NCI-H2196 treated with DMSO at 0.1 percent for 48 hours (cell line): Measurements from ENCODE around the gene CSTB.

Experiments used
- DNase-seq: peaks from one replicate; lab custom pipeline; 2025; ENCODE audit not compliant: unreplicated experiment; lab: John Stamatoyannopoulos, UW

Gene CSTB

DNA sequence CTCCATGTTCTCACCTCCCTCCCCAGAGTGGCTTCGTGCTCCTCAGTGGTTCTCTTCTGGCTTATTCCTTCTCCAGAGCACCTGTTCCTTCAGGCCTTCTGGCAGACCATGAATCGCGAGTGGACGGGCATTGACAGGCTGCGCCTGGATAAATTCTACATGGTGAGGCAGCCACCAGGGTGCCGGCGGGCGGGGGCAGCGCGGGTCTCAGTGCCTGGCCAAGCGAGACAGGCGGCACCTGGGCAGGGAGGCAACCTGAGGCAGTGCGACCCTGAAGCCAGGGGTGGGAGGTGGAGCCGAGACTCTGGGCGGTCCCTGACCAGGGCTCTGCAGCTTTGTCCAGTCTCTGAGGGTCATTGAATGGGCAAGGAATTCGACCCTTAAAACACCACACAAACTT lies 17.1 kb upstream of the CSTB start:
- no peak for DNase-seq

DNA sequence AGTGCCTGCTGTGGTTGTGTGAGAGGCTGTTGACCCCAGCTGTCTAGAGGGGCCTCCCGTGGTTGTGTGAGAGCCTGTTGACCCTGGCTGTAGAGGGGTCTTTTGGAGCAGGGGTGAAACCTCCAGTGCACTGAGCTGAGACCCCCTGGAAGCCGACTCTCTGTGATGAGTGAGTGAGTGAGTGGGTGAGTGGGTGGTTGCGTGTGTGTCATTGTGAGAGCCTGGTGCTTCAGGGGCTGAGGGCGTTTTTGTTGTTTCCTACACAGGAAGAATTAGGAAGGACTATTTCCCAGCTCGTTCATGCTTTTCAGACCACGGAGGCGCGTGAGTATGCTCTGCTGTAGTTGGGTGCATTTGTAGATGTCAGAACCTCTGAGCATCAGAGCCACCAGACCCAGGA lies 16.3 kb upstream of the CSTB start:
- no peak for DNase-seq

DNA sequence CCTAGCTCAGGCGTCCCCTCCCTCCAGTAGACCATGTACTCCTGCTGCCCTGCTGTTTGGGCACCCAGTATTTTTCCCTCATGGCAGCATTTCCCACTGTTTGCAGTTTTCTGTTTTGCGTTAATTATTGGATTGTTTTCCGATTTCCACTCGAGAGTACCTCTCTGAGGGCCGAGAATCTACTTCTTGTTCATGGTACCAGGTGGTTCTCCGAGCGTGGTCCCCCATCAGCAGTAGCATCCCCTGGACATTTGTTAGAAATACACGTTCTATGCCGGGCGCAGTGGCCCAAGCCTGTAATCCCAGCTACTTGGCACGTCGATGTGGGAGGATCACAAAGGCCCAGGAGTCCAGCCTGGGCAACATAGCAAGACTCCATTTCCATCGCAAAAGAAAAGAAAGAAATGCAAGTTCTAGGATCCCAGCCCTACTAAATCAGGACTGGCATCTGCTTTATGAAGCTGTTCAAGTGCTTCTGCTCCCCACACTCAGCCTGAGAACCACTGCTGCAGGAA lies 14.0 kb upstream of the CSTB start:
- DNase-seq = no peak

DNA sequence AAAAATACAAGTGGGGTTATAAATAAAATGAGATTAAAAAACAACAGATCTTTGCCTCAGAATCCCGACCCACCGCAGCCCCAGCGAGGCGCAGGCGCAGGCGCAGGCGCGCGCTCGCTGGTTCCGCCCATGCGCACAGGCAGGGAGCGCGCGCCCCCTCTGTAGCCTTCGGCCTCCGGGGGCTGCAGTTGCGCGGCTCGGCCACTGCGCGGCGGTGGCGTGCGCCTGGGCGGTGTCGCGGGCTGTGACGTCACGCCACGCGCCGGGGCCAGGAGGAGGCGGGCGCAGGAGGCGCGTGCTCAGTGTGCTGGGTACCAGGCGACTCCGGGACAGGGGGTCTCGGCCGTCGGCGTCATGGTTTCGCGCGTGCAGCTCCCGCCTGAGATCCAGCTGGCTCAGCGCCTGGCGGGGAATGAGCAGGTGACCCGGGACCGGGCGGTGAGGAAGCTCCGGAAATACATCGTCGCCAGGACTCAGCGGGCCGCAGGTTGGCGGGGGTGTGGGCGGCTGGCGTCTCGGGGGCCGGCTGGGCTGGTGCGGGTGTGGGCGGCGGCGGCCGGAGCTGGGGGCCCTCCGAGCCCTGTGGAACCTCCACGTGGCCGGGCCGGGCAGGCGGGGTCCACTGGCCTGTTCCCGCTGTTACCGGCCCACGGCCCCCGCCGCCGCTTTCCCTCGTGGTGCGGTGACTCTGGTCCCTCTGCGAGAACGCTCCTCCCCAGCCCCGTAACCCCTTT lies 13.3 kb upstream of the CSTB start, which contains the start of gene RRP1:
Gene RRP1, plus strand, starts transcription at position 302 of the 734 bp plus-strand sequence. Its CDS starts 53 bp downstream, at position 355.
- peak; percentile 67 for DNase-seq

DNA sequence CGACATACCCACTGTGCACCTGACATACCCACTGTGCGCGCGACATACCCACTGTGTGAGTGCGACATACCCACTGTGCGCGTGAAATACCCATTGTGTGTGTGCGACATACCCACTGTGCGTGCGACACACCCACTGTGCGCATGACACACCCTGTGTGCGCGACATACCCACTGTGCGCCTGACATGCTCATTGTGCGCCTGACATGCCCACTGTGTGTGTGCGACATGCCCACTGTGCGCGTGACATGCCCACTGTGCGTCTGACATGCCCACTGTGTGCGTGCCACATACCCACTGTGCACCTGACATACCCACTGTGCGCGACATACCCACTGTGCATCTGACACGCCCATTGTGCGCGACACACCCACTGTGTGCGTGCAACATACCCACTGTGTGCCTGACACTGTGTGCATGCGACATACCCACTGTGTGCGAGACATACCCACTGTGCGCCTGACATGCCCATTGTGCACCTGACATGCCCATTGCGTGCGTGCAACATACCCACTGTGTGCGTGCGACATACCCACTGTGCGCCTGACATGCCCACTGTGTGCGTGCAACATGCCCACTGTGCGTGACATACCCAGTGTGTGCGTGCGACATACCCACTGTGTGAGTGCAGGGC lies 10.8 kb upstream of the CSTB start:
- no peak for DNase-seq

DNA sequence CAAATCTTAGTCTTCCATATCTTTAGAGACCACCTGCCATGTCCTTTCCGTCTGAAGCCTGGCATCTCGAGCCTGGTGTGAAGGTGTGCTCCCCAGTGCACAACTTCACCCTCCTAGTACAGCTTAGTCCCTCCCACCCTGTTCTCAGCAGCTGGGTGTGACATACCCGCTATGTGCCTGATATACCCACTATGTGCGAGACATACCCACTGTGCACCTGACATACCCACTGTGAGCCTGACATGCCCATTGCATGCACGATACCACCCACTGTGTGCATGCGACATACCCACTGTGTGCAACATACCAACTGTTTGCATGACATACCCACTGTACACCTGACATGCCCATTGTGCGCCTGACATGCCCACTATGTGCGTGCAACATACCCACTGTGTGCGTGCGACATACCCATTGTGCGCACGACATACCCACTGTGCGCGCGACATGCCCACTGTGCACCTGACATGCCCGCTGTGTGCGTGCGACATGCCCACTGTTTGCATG lies 10.2 kb upstream of the CSTB start:
- no peak for DNase-seq

DNA sequence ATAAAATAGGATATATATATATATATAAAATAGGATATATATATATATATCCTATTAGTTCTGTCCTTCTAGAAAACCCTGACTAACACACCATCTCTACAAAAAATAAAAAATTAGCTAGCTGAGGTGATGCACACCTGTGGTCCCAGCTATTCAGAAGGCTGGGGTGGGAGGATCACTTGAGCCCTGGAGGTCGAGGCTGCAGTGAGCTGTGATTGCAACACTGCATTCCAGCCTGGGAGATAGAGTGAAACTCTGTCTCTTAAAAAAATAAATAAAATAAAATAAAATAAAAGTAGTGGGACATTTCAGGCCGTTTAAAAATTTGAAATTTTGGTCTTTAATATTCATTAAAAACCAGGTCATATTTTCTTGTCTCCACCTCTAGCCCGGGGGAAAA lies 9.0 kb upstream of the CSTB start:
- no peak for DNase-seq

DNA sequence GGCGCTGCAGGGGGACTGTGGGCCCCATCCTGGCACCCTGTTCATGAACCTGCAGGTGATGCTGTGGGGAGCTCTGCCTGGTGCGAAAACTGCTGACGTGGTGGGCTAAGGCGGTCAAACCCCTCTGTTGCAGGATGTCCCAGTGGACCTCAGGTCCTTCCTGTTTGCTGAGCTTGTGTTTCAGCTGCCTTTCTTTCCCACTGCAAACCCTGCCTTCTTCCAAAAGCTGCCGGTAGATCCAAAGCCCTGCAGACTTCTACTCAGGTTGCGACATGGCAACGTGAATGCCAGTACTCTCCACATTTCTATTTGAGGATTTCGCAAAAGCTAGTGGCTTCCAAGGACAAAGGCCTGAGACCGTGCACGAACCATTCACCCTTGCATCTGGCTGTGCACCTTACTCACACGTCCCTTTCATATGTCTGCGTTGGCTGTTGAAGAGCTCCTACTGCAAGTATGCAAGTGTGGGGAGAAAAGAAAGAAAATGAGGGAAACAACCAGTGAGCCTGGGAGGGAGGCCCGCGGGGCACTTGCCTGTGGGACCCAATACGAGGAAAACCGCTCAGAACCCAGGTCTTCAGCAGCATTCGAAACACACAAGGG lies 7.1 kb upstream of the CSTB start:
- no peak for DNase-seq

DNA sequence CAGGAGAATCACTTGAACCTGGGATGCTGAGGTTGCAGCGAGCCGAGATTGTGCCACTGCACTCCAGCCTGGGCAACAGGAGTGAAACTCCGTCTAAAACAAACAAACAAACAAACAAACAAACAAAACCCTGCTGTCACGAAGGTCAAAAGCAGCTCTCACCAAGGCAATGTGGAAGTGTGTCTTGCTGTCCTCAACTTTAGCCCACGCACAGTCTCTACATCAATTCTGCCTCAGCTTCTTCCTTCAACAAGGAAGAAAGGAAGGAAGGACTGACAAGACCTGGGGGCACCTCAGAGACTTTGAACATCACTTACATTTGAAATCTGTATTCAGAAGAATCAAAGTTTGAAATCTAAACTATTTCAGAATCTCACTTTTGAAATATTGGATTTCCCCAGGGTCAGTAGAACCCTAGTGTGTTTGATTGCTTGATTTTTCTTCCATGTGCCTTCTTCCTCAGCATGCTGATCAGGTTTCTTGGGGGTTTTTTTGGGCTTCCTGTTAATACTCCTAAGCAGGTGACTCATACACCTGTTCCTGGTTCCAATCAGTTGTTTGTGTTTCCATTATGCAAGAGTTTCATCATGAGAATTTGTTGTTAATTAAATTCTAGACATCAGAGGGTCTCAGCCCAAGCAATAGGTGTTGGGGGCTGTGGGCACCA lies 6.5 kb upstream of the CSTB start:
- DNase-seq = no peak

DNA sequence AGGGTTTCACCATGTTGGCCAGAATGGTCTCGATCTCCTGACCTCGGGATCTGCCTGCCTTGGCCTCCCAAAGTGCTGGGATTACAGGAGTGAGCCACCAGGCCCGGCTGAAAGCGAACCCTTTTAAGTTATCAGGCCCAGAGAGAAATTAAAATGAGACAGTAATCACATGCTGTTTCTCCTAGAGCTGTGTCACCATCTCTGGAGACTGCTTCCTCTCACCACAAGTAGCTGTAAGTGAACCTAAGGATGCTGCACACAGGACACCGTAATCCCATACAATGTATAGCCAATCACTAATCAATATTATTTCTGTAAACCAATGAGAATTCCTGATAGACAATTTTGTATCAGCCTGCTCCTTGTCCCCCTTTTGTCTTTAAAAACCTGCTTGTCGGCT lies 5.7 kb upstream of the CSTB start:
- no peak for DNase-seq

DNA sequence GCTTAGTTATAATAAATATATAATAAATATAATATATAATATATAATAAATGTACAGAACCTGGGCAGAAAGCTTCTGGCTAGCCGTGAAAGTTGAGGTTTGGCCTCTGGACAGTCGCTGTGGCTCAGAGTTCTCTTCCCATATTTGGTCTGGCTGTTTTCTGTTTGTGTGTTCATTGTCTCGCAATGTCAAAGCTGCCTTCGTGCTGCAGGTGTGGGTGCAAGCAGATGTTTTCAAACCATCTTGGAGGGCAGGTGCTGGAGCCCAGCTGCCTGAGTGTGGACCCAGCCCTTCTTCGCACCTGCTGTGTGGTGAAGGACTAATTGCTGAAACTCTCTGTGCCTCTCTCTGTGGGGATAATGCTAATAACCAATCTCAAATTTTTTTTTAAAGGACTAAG lies 3.6 kb upstream of the CSTB start:
- peak; percentile 7 for DNase-seq

DNA sequence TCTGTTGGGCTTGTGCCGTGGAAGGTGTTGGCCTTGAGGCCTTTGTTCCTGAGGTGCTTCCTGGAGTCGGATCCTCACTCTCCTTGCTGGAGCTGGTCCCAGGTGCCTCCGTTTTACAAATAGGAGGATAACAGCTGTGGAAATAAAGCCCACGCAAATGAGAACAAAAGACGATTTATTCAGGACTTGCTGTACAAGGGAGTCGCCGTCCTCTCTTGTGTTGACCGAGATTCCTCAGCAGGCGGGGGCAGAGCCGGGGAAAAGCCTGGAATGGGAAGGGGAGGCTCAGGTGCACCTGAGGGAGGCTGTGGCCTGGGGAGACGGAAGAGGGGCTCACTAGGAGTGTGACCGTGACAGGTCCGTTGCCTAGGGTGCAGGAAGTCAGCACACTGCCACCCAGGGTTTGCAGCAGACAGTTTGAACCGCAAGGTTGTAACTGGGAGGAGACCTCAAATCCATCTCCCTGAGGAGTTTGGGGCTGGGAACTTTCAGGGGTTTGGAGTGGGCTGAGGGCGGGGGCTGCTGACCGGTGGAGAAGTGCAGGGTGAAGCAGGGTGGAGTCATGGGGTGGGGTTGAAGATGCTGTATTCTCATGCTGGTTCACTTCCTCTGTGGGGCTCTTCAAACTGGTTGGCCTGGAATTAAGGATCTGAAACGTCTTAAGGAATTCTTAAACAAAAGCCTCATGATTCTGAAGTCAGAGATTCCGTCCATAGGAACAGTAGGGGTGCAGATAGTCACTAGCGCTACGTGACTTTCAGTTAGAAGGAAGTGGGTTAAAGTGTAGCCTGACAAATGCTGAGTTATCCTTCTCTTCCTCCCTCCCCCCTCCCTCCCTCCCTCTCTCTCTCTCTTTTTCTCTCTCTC lies 2.6 kb upstream of the CSTB start:
- no peak for DNase-seq

DNA sequence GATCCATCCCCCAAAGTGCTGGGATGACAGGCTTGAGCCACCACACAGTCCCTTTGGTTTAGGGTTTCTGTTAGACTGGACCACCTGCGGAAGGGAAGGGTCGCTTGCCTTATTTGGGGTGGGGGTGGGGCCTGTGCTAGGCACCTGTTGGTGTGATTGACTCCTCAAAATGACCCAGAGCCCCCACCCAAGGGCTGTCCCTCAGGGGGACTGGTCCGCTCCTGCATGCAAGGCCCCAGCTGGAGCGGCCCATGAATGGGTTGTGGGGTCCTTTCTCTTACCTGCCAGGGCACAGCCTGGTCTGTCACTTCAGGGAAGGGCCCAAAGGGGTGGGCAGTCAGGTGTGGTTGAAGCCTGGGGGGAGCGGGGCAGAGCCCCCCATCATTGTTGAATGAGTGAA lies 1.8 kb upstream of the CSTB start:
- no peak for DNase-seq

DNA sequence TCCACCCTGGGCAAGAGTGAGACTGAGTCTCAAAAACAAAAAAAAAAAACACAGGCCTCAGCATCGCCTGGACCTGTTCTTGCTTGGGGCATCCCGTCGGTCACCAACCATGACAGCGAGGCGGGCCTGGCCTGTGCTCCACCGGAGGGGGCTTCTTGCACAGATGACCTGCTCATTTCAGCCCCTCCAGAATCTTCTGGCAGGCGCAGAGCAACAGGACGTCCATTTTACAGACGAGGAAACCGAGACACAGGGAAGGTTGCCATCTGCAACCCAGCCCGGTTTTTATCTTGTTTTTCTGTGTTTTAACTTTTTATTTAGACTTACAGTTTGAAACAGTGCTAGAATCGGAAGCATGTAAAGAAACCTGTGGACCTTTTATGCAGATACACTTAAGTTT lies 918 bp downstream of the CSTB start:
- DNase-seq = no peak

DNA sequence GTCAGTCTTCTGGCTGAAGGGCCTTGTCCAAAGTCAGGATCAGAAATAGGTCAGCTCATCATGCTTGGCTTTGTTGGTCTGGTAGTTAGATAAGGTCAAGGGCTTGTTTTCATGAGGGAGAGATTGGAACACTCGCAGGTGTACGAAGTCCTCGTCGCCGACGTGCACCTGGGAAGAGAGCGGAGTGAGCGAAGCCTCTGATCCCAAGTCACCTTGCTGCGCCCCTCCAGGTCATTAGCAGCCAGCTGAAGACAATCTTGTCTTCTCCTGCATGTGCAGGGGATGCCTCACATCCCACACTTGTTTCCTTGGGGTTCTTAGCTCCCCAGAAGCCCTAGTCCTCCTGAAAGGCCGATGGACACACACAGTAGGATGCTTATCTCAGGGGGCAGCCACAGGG lies 1.9 kb downstream of the CSTB start:
- DNase-seq = no peak

DNA sequence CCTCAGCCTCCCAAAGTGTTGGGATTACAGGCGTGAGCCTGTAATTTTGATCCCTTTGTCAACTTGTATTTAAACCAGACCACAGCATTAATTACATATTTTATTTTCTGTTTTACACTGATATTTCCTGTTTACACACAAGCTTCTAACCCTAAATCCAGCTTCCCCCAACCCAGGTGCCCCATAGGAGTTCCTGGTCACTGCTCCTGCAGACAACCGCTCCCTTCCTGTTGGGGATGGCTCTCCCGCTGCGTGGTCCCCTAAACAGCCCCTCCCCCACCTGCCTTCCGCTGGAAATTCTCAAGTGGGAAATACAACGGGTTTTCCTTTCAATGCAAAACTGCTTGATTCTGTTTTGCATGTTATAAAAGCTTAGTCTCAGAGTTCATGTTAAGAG lies 3.7 kb downstream of the CSTB start:
- no peak for DNase-seq

DNA sequence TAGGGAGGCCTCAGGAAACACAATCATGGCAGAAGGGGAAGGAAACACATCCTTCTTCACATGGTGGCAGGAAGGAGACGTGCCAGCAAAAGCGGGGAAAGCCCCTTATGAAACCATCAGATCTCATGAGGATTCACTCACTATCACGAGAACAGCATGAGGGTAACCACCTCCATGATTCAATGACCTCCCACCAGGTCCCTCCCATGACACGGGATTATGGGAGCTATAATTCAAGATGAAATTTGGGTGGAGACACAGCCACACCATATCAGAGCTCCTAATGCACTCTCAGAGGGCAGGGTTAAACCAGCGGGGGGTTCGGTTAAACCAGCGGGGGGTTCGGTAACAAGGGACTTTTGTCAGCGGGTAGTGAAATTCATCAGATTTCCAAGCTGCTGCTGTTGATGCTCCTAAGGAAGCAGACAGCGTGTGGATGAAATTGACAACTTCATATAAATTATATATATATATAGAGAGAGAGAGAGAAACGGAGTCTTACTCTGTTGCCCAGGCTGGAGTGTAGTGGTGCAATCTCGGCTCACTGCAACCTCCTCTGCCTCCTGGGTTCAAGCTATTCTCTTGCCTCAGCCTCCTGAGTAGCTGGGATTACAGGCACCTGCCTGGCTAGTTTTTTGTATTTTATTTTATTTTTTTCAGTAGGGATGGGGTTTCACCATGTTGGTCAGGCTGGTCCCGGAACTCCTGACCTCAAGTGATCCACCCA lies 4.2 kb downstream of the CSTB start:
- no peak for DNase-seq

DNA sequence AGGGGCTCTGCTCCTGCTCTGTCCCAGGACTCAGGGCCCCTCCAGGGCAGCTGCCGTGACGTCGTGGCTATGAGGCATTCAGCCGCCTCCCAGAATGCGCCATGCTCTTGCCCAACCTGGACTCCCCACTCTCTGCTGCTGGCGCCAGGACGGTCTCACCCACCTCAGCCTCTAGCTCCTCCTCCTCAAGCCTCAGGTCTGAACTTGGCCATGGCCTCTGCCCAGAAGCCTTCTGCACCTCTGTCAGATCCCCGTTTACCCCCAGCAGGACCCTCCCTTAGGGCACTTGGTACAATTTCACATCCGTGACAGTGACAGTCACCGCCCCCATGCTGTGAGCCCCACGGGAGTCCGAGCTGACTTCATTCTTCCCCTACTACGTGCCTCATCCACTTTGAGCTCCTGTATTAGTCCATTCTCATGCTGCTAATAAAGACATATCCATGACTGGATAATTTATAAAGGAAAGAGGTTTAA lies 4.9 kb downstream of the CSTB start:
- DNase-seq = no peak

DNA sequence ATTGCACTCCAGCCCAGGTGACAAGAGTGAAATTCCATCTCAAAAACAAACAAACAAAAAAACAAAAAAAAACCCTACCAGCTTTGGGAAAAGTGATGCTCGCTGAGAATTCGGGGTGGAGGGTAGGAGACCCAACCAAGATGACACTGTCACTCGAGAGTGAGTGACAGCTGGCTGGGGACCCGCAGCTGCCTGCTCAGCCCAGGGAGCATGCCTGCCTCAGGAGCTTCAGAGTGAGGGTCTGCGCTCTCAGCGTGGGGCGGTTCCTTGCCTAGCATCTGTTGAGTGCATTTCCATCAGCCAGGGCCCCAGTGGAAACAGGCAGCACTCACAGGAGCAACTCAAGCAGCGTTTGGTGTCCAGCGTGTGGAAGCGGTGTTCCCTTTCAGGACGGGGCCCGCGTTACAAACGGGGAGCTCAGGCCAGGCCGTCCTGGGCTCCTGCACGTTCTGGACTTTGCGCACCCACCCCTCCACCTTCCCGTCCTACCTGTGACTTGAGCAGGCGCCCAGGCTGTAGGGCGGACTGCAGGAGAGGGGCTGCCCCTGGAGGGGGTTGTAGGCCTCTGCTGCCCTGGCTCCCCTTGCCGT lies 5.9 kb downstream of the CSTB start:
- DNase-seq = no peak
